ENCODE data around the gene PRSS27.

The PRSS27 gene

GRCh38 chr16:2720064-2720457, at the start of gene PRSS27:
PRSS27 (minus strand) TSS chr16:2720224; CDS start chr16:2720160, 64 bp downstream.
- H3K9ac ChIP-seq (ENCODE audit: low read depth, low read length), result peak within 1 kb of the TSS; percentile 73
- no peaks in the 10 kb centered on the region for H3K4me1 ChIP-seq (ENCODE audit: insufficient read depth, low read length)
- H3K4me3 ChIP-seq (ENCODE audit: low read length), result peak within 1 kb of the TSS; percentile 63
- no peaks in the 10 kb centered on the region for H3K9me3 ChIP-seq (ENCODE audit: insufficient read depth, low read depth, low read length)
- H3K36me3 ChIP-seq (ENCODE audit: insufficient read depth, low read depth, low read length), result no peaks in the 10 kb centered on the region
- H3K27me3 ChIP-seq (ENCODE audit: insufficient read depth, low read length), result peaks cover 12% of the 10 kb centered on the region
- H3K27ac ChIP-seq (ENCODE audit: low read length), result no peak within 1 kb of the TSS

GRCh38 chr16:2769675-2770056, 49.6 kb upstream of the PRSS27 start:
- H3K4me3 ChIP-seq (ENCODE audit: low read length), result no peak overlapping the region
- H3K36me3 ChIP-seq (ENCODE audit: insufficient read depth, low read depth, low read length), result peaks cover 97% of the 10 kb centered on the region
- no peak overlapping the region for H3K27ac ChIP-seq (ENCODE audit: low read length)
- no peaks in the 10 kb centered on the region for H3K27me3 ChIP-seq (ENCODE audit: insufficient read depth, low read length)
- no peaks in the 10 kb centered on the region; the same call in 1 of the 2 replicates for H3K9me3 ChIP-seq (ENCODE audit: insufficient read depth, low read depth, low read length)
- no peaks in the 10 kb centered on the region for H3K4me1 ChIP-seq (ENCODE audit: insufficient read depth, low read length)
- H3K9ac ChIP-seq (ENCODE audit: low read depth, low read length), result no peak overlapping the region

- H3K9ac ChIP-seq (ENCODE audit: low read depth, low read length), result no peak overlapping the region
- peaks cover 97% of the 10 kb centered on the region for H3K36me3 ChIP-seq (ENCODE audit: insufficient read depth, low read depth, low read length)
- no peak overlapping the region for H3K27ac ChIP-seq (ENCODE audit: low read length)
- no peaks in the 10 kb centered on the region; the same call in 1 of the 2 replicates for H3K9me3 ChIP-seq (ENCODE audit: insufficient read depth, low read depth, low read length)
- H3K4me1 ChIP-seq (ENCODE audit: insufficient read depth, low read length), result no peaks in the 10 kb centered on the region
- no peaks in the 10 kb centered on the region for H3K27me3 ChIP-seq (ENCODE audit: insufficient read depth, low read length)
- no peak overlapping the region for H3K4me3 ChIP-seq (ENCODE audit: low read length)
Measured at GRCh38 chr16:2769100-2769529, 49.1 kb upstream of the PRSS27 start.

GRCh38 chr16:2768403-2769089, 48.5 kb upstream of the PRSS27 start:
- Histone ChIP-seq H3K9ac (ENCODE audit: low read depth, low read length) (no peak overlapping the region), H3K9me3 (ENCODE audit: insufficient read depth, low read depth, low read length) (peaks cover 4% of the 10 kb centered on the region; the same call in 1 of the 2 replicates), H3K4me3 (ENCODE audit: low read length) (no peak overlapping the region), H3K27me3 (ENCODE audit: insufficient read depth, low read length) (no peaks in the 10 kb centered on the region), H3K27ac (ENCODE audit: low read length) (no peak overlapping the region), H3K4me1 (ENCODE audit: insufficient read depth, low read length) (no peaks in the 10 kb centered on the region), H3K36me3 (ENCODE audit: insufficient read depth, low read depth, low read length) (peaks cover 97% of the 10 kb centered on the region)

- Histone ChIP-seq H3K9ac (ENCODE audit: low read depth, low read length) (no peak overlapping the region), H3K27me3 (ENCODE audit: insufficient read depth, low read length) (no peaks in the 10 kb centered on the region), H3K9me3 (ENCODE audit: insufficient read depth, low read depth, low read length) (peaks cover 9% of the 10 kb centered on the region; the same call in 1 of the 2 replicates), H3K4me1 (ENCODE audit: insufficient read depth, low read length) (no peaks in the 10 kb centered on the region), H3K4me3 (ENCODE audit: low read length) (no peak overlapping the region), H3K27ac (ENCODE audit: low read length) (no peak overlapping the region), H3K36me3 (ENCODE audit: insufficient read depth, low read depth, low read length) (peaks cover 97% of the 10 kb centered on the region)
Measured at GRCh38 chr16:2767891-2768290, 47.9 kb upstream of the PRSS27 start.

GRCh38 chr16:2767140-2767731, 47.2 kb upstream of the PRSS27 start:
- H3K4me1 ChIP-seq (ENCODE audit: insufficient read depth, low read length), result no peaks in the 10 kb centered on the region

GRCh38 chr16:2766430-2767139, 46.6 kb upstream of the PRSS27 start:
- H3K36me3 ChIP-seq (ENCODE audit: insufficient read depth, low read depth, low read length), result peaks cover 100% of the 10 kb centered on the region
- H3K27me3 ChIP-seq (ENCODE audit: insufficient read depth, low read length), result no peaks in the 10 kb centered on the region
- H3K27ac ChIP-seq (ENCODE audit: low read length), result no peak overlapping the region
- H3K9me3 ChIP-seq (ENCODE audit: insufficient read depth, low read depth, low read length), result peaks cover 21% of the 10 kb centered on the region
- no peaks in the 10 kb centered on the region for H3K4me1 ChIP-seq (ENCODE audit: insufficient read depth, low read length)
- H3K9ac ChIP-seq (ENCODE audit: low read depth, low read length), result no peak overlapping the region
- no peak overlapping the region for H3K4me3 ChIP-seq (ENCODE audit: low read length)

More at GRCh38 chr16:2767140-2767731, 47.2 kb upstream of the PRSS27 start:
- Histone ChIP-seq H3K4me3 (ENCODE audit: low read length) (no peak overlapping the region), H3K27ac (ENCODE audit: low read length) (no peak overlapping the region), H3K9ac (ENCODE audit: low read depth, low read length) (no peak overlapping the region), H3K36me3 (ENCODE audit: insufficient read depth, low read depth, low read length) (peaks cover 100% of the 10 kb centered on the region), H3K27me3 (ENCODE audit: insufficient read depth, low read length) (no peaks in the 10 kb centered on the region), H3K9me3 (ENCODE audit: insufficient read depth, low read depth, low read length) (peaks cover 15% of the 10 kb centered on the region; the same call in 1 of the 2 replicates)

- Histone ChIP-seq H3K9me3 (ENCODE audit: insufficient read depth, low read depth, low read length) (peaks cover 28% of the 10 kb centered on the region), H3K27me3 (ENCODE audit: insufficient read depth, low read length) (no peaks in the 10 kb centered on the region), H3K9ac (ENCODE audit: low read depth, low read length) (no peak overlapping the region), H3K36me3 (ENCODE audit: insufficient read depth, low read depth, low read length) (peaks cover 100% of the 10 kb centered on the region), H3K4me1 (ENCODE audit: insufficient read depth, low read length) (no peaks in the 10 kb centered on the region), H3K4me3 (ENCODE audit: low read length) (no peak overlapping the region), H3K27ac (ENCODE audit: low read length) (no peak overlapping the region)
Measured at GRCh38 chr16:2765462-2766404, 45.7 kb upstream of the PRSS27 start.

GRCh38 chr16:2764718-2765117, 44.7 kb upstream of the PRSS27 start:
- Histone ChIP-seq H3K4me1 (ENCODE audit: insufficient read depth, low read length) (no peaks in the 10 kb centered on the region), H3K9ac (ENCODE audit: low read depth, low read length) (no peak overlapping the region), H3K36me3 (ENCODE audit: insufficient read depth, low read depth, low read length) (peaks cover 100% of the 10 kb centered on the region), H3K27ac (ENCODE audit: low read length) (no peak overlapping the region), H3K27me3 (ENCODE audit: insufficient read depth, low read length) (no peaks in the 10 kb centered on the region), H3K9me3 (ENCODE audit: insufficient read depth, low read depth, low read length) (peaks cover 31% of the 10 kb centered on the region), H3K4me3 (ENCODE audit: low read length) (no peak overlapping the region)

GRCh38 chr16:2763173-2763572, 43.1 kb upstream of the PRSS27 start:
- Histone ChIP-seq H3K4me3 (ENCODE audit: low read length) (no peak overlapping the region), H3K4me1 (ENCODE audit: insufficient read depth, low read length) (no peaks in the 10 kb centered on the region), H3K36me3 (ENCODE audit: insufficient read depth, low read depth, low read length) (peaks cover 100% of the 10 kb centered on the region), H3K27me3 (ENCODE audit: insufficient read depth, low read length) (no peaks in the 10 kb centered on the region), H3K9ac (ENCODE audit: low read depth, low read length) (no peak overlapping the region), H3K9me3 (ENCODE audit: insufficient read depth, low read depth, low read length) (peaks cover 31% of the 10 kb centered on the region), H3K27ac (ENCODE audit: low read length) (no peak overlapping the region)

- Histone ChIP-seq H3K4me3 (ENCODE audit: low read length) (no peak overlapping the region), H3K4me1 (ENCODE audit: insufficient read depth, low read length) (no peaks in the 10 kb centered on the region), H3K27me3 (ENCODE audit: insufficient read depth, low read length) (no peaks in the 10 kb centered on the region), H3K9me3 (ENCODE audit: insufficient read depth, low read depth, low read length) (peaks cover 31% of the 10 kb centered on the region), H3K27ac (ENCODE audit: low read length) (no peak overlapping the region), H3K36me3 (ENCODE audit: insufficient read depth, low read depth, low read length) (peaks cover 100% of the 10 kb centered on the region), H3K9ac (ENCODE audit: low read depth, low read length) (no peak overlapping the region)
Measured at GRCh38 chr16:2762711-2763110, 42.7 kb upstream of the PRSS27 start.
